HG02759 (cell line): ENCODE data around the gene RECQL.
"Not testable (repeated sequence)": the region's sequence is repeated elsewhere in the genome, so short reads cannot be mapped to it uniquely, and the experiment has no call there.

Experiments used
- ATAC-seq: cut with Tn5 transposase; IDR thresholded peaks from one replicate; pipeline ENCODE4 v1.9.1; 2021; ENCODE audit warnings: mild to moderate bottlenecking, moderate library complexity; ENCODE audit not compliant: unreplicated experiment

The RECQL gene

GRCh38 chr12:21429994-21430393 lies 71.4 kb downstream of the RECQL start:
- ATAC-seq, result no peak

DNA sequence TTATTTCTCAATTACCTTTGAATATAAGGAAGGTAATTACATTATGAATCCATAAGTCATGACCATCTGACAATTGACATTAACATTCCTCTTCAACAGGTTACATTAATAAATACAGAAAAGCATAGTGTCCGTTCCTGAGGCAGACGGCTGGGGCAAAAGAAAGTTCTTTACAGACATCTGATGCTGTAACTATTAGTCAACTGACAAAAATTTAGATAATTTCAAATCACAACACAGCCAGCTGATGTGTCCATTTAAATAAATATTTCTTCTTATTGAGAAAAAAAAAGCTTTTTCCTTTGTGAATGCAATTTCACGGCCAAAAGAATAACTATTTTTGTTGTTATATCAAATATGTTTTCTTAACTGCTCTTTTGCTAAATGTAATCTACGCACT lies 73.2 kb downstream of the RECQL start:
- ATAC-seq, result no peak

DNA sequence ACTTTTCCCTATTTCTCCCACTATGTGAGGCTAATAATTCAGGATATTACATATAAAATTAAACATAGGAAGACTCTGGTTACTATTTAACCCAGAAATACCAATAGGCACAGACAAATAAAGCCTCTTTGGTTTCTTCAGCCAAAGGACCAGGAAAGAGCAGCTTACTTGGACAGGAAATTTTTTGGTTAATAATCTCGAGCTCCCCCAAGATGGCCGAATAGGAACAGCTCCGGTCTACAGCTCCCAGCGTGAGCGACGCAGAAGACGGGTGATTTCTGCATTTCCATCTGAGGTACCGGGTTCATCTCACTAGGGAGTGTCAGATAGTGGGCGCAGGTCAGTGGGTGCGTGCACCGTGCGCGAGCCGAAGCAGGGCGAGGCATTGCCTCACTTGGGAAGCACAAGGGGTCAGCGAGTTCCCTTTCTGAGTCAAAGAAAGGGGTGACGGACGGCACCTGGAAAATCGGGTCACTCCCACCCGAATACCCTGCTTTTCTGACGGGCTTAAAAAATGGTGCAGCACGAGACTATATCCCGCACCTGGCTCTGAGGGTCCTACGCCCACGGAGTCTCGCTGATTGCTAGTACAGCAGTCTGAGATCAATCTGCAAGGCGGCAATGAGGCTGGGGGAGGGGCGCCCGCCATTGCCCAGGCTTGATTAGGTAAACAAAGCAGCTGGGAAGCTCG lies 82.3 kb downstream of the RECQL start:
- ATAC-seq, result not testable (repeated sequence)
